Right lobe of liver (tissue), 4 donors: ENCODE measurements around the gene MSH3.

Experiments
- CTCF ChIP-seq, 4 donors: fragments of 200-600 bp in 3 of 4; fragments of 450-650 bp in 1 of 4; IDR thresholded peaks; one replicate each; pipeline versions ENCODE4 v1.5.1 to v1.8.0; 2016 to 2022; ENCODE audit warnings: antibody characterized with exemption in 4 of 4, mild to moderate bottlenecking in 2 of 4
- POLR2A ChIP-seq: fragments of 450-650 bp; IDR thresholded peaks from one replicate; pipeline ENCODE4 v1.6.1; 2017; ENCODE audit warnings: antibody characterized with exemption, mild to moderate bottlenecking
- donor health status: DM: no; HTN: no; CAD: no.
- donor health status: DM: no; HTN: no; CAD: no.
- donor health status: DM: no; HTN: yes; CAD: no.

DNA sequence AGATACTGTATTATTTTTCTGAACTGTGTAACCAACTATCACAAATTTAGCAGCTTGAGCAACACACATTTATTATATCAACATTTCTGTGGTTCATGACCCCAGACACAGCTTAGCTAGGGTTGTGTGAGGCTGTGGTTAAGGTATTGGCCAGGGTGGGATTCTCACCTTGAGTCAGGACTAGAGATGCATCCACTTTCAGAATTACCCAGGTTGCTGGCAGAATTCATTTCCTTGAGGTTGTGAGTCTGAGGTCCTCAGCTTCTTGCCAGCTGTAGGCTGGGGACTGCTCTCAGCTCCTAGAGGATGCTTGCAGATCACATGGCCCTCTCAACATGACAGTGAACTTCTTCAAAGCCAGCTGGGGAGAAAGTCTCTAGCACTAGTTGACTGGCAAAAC, 183.2 kb downstream of the MSH3 start:
- no peak for TF ChIP-seq CTCF (IDR thresholded peaks at IDR 0.05)
- TF ChIP-seq POLR2A = no peak
